ENCODE results near the gene GEN1.
"Not testable (repeated sequence)": the region's sequence is repeated elsewhere in the genome, so short reads cannot be mapped to it uniquely, and the experiment has no call there.

GEN1 gene

DNA sequence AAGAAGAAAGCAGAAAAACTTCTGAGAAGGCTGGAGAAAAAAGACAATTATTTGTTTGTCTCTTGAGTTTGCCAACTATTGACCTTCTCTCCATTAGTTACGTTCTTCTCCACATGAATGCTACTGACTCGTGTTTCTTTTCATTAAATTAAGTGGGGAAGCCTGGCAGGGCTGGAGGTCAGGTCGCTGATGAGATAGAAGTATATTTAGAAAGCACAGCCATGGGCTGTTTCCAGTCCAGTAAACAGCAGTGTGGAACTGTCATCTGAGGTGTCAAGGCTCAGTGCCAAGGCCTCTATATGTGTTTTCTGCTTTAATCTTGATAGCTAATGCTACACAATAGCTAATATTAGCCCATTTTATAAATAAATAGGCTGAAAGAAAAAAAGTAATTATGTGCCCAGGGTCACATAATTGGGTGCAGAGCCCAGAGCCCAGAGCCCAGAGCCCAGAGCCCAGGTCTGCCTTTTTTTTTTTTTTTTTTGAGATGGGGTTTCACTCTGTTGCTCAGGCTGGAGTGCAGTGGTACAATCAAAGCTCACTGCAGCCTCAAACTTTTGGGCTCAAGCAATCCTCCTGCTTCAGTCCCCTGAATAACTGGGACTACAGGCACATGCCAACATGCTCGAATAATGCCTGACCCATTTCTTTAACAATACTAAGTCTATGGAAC, 68.6 kb downstream of the GEN1 start:
- peaks cover 66% of the 10 kb centered on the region for H3K27me3 Mint-ChIP-seq
- no peaks in the 10 kb centered on the region for H3K4me1 Mint-ChIP-seq
- H3K4me3 Mint-ChIP-seq: no peak overlapping the region
- H3K27ac Mint-ChIP-seq (ENCODE audit: low read depth): no peak overlapping the region
- ATAC-seq (replicated peaks; ENCODE audit: extremely low read depth, poor library complexity, severe bottlenecking): no peak
- H3K36me3 Mint-ChIP-seq (ENCODE audit: insufficient read depth): peaks cover 4% of the 10 kb centered on the region
- H3K9me3 Mint-ChIP-seq: no peaks in the 10 kb centered on the region
- no peak for DNase-seq (ENCODE audit: low spot score in 2 of 2)

DNA sequence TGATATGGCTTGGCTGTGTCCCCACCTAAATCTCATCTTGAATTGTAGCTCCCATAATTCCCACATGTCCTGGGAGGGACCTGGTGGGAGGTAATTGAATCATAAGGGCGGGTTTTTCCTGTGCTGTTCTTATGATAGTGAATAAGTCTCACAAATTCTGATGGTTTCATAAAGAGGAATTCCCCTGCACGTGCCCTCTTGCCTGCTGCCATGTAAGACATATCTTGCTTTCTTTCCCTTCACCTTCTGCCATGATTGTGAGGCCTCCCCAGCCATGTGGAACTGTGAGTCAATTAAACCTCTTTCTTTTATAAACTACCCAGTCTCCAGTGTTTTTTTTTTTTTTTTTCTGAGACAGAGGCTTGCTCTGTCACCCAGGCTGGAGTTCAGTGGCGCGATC, 69.7 kb downstream of the GEN1 start:
- H3K36me3 Mint-ChIP-seq (ENCODE audit: insufficient read depth); DNase-seq (ENCODE audit: low spot score in 2 of 2); H3K4me1 Mint-ChIP-seq; H3K9me3 Mint-ChIP-seq; ATAC-seq (replicated peaks; ENCODE audit: extremely low read depth, poor library complexity, severe bottlenecking); H3K27ac Mint-ChIP-seq (ENCODE audit: low read depth); H3K4me3 Mint-ChIP-seq: not testable (repeated sequence)
- H3K27me3 Mint-ChIP-seq: peaks cover 68% of the 10 kb centered on the region

DNA sequence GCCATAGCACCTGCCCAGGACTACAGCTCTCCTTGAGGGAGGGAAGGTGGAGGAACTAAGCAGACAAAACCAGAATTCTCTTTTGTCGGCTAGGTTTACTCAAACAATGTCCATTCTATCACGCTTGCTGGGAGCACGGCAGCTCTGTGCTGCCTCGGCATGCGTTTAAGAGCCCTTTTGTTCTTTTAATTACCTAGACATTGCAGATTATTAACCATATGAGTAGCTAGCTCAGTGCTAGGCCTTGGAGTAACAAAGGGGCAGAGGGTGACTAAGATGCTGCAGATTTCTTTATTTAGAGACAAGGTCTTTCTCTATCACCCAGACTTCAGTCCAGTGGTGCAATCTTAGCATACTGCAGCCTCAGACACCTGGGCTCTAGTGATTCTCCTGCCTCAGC, 73.4 kb downstream of the GEN1 start:
- ATAC-seq (replicated peaks; ENCODE audit: extremely low read depth, poor library complexity, severe bottlenecking) (no peak), DNase-seq (ENCODE audit: low spot score in 2 of 2) (no peak)
- H3K9me3 Mint-ChIP-seq: no peaks in the 10 kb centered on the region
- peaks cover 1% of the 10 kb centered on the region for H3K36me3 Mint-ChIP-seq (ENCODE audit: insufficient read depth)
- peaks cover 82% of the 10 kb centered on the region for H3K27me3 Mint-ChIP-seq
- no peak overlapping the region for H3K4me3 Mint-ChIP-seq
- H3K27ac Mint-ChIP-seq (ENCODE audit: low read depth): no peak overlapping the region
- H3K4me1 Mint-ChIP-seq: no peaks in the 10 kb centered on the region

DNA sequence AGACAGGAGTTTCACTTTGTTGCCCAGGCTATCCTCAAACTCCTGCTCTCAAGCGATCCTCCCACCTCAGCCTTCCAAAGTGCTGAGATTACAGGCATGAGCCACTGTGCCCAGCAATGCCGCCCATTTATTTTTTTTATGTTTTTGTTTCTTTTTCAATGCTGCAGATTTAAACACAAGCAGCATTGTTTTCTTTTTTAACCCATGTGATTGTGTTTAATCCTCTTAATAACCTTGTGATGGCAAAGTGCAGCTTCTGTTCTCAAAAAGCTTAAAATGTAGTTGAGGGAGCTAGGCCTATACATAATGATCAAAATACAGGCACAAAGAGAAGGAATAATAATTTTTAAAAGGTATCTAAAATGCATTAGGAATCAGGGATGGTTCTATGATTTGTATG, 73.8 kb downstream of the GEN1 start:
- Mint-ChIP-seq H3K4me1 (no peaks in the 10 kb centered on the region), H3K27me3 (peaks cover 83% of the 10 kb centered on the region), H3K36me3 (ENCODE audit: insufficient read depth) (no peaks in the 10 kb centered on the region), H3K4me3 (no peak overlapping the region), H3K27ac (ENCODE audit: low read depth) (no peak overlapping the region), H3K9me3 (no peaks in the 10 kb centered on the region)
- ATAC-seq (replicated peaks; ENCODE audit: extremely low read depth, poor library complexity, severe bottlenecking) (no peak), DNase-seq (ENCODE audit: low spot score in 2 of 2) (no peak)

DNA sequence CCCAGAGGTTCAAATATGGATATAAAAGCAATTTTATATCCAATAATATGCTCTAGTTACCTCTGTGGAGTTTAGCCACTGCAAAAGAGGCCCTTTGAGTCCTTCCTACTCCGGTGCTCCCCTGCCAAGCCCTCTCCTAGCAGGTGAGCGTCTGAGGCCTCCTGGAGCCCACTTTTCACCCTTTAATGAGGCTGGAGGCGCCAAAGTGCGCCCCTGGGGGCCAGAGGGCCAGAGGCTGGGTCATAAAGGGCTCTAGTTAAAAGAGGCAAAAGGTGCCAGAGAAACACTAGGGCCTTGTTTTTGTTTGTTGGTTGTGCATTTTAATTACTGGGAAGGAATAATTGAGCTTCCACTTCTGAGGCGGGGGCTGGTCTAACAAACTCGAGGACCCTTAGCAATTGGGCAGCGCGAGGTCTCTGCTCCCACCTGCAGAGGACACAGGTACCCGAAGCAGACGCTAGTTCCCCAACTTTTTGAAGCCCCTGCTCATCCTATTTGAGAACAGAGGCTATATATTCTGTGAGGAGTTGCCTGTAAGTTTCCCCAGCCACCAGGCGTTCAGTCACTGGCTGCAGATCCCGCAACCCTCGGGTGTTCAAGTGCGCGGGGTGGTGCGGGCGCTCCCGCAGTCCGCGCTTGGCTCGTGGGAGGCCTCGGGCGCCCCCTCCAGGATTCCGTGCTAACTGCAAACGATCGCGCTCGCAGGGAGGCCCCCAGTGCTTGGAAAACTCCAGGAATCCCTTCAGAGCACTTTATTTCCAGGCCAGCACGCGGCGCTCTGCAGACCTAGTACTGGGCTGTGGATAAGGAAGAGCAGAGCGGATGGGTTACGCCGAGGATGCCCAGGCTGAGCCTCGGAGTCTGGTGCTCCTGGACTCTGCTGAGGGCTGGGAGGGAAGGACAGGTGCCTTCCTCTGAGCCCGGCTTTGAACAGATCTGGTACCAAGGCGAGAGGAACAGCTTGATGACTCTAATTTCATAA, 76.4 kb downstream of the GEN1 start:
- H3K4me3 Mint-ChIP-seq: no peak overlapping the region
- H3K27ac Mint-ChIP-seq (ENCODE audit: low read depth): no peak overlapping the region
- DNase-seq (ENCODE audit: low spot score in 2 of 2) (peak in 1 of 2 donors; percentile 19), ATAC-seq (replicated peaks; ENCODE audit: extremely low read depth, poor library complexity, severe bottlenecking) (no peak)
- peaks cover 60% of the 10 kb centered on the region for H3K27me3 Mint-ChIP-seq
- no peaks in the 10 kb centered on the region for H3K4me1 Mint-ChIP-seq
- H3K36me3 Mint-ChIP-seq (ENCODE audit: insufficient read depth): no peaks in the 10 kb centered on the region
- no peaks in the 10 kb centered on the region for H3K9me3 Mint-ChIP-seq

DNA sequence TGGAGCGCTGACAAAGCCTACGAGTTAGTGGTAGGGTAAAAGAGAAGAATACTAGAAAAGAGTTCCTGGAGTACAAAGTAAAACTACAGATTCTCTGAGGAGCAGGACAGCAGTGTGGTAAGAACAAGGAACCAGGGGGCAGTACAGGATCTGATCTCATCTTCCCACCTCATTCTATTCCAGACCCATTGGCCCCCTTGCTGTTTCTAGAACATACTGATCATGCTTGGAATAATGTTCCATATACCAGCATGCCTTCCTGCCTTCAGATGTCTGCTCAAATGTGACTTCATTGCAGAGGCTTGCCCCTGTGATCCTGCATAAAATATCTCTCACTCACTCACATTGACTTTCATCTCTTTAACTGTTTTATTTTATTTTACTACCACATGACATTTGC, 81.6 kb downstream of the GEN1 start:
- DNase-seq (ENCODE audit: low spot score in 2 of 2): no peak
- H3K27ac Mint-ChIP-seq (ENCODE audit: low read depth): no peak overlapping the region
- no peaks in the 10 kb centered on the region for H3K4me1 Mint-ChIP-seq

More for the DNA sequence above, 81.6 kb downstream of the GEN1 start:
- H3K27me3 Mint-ChIP-seq: peaks cover 26% of the 10 kb centered on the region
- H3K36me3 Mint-ChIP-seq (ENCODE audit: insufficient read depth): no peaks in the 10 kb centered on the region
- H3K9me3 Mint-ChIP-seq: no peaks in the 10 kb centered on the region
- no peak overlapping the region for H3K4me3 Mint-ChIP-seq
- ATAC-seq (replicated peaks; ENCODE audit: extremely low read depth, poor library complexity, severe bottlenecking): no peak

All from central memory CD8-positive, alpha-beta T cell (primary cell).